ENCODE measurements around the gene MMP14.

The MMP14 gene

GRCh38 chr14:22890416-22890815, 54.0 kb downstream of the MMP14 start:
- no peak for TF ChIP-seq CTCF (IDR thresholded peaks at IDR 0.05; ENCODE audit: low read depth, low read length)
- no peak overlapping the region for H3K4me3 ChIP-seq (ENCODE audit: low read depth, low read length)

GRCh38 chr14:22892488-22892887, 56.1 kb downstream of the MMP14 start:
- no peak overlapping the region for H3K4me3 ChIP-seq (ENCODE audit: low read depth, low read length)
- no peak for TF ChIP-seq CTCF (IDR thresholded peaks at IDR 0.05; ENCODE audit: low read depth, low read length)

- no peak overlapping the region for H3K4me3 ChIP-seq (ENCODE audit: low read depth, low read length)
- no peak for TF ChIP-seq CTCF (IDR thresholded peaks at IDR 0.05; ENCODE audit: low read depth, low read length)
Observed at GRCh38 chr14:22893706-22894105, 57.3 kb downstream of the MMP14 start.

GRCh38 chr14:22895402-22895801, 59.0 kb downstream of the MMP14 start:
- H3K4me3 ChIP-seq (ENCODE audit: low read depth, low read length), result no peak overlapping the region
- TF ChIP-seq CTCF (IDR thresholded peaks at IDR 0.05; ENCODE audit: low read depth, low read length), result no peak

- H3K4me3 ChIP-seq (ENCODE audit: low read depth, low read length), result no peak overlapping the region
- TF ChIP-seq CTCF (IDR thresholded peaks at IDR 0.05; ENCODE audit: low read depth, low read length), result no peak
Observed at GRCh38 chr14:22896356-22896755, 60.0 kb downstream of the MMP14 start.

- TF ChIP-seq CTCF (IDR thresholded peaks at IDR 0.05; ENCODE audit: low read depth, low read length), result no peak
- H3K4me3 ChIP-seq (ENCODE audit: low read depth, low read length), result no peak overlapping the region
Observed at GRCh38 chr14:22896760-22897159, 60.4 kb downstream of the MMP14 start.

GRCh38 chr14:22897357-22897756, 61.0 kb downstream of the MMP14 start:
- no peak overlapping the region for H3K4me3 ChIP-seq (ENCODE audit: low read depth, low read length)
- no peak for TF ChIP-seq CTCF (IDR thresholded peaks at IDR 0.05; ENCODE audit: low read depth, low read length)
